B cell (primary cell): ENCODE results near the gene RAD51B. TPM values are rescaled to one million over a fixed set of nuclear protein-coding genes. Genes with fewer than 3 reads are reported as not detected.

Source experiments
- ATAC-seq: fragments of 200-7000 bp; cut with Tn5 transposase; one replicate; pipeline ENCODE4 v1.10.0; 2021; ENCODE audit warnings: low read depth, mild to moderate bottlenecking, moderate number of reproducible peaks, moderate library complexity
- CTCF ChIA-PET: fragments of 350-600 bp; sonication (Branson Sonifier 250); formaldehyde crosslinking; loops from one replicate; lab custom pipeline; 2021; ENCODE audit warnings: antibody characterized with exemption, inconsistent platforms; lab: Charles Lee
- POLR2A ChIA-PET: fragments of 350-600 bp; sonication (Branson Sonifier 250); formaldehyde crosslinking; loops from one replicate; lab custom pipeline; 2021; ENCODE audit warnings: antibody characterized with exemption; lab: Charles Lee
- DNase-seq: peaks from one replicate; pipeline ENCODE4 v3.0.0; 2013
- H2AFZ ChIP-seq: 2 replicates; pipeline ENCODE4 v1.6.1; 2012; ENCODE audit warnings: mild to moderate bottlenecking, low read depth, low read length; ENCODE audit not compliant: insufficient read depth, poor library complexity, severe bottlenecking
- H3K27ac ChIP-seq, 2 donors: 1 replicate in 1 of 2; 2 replicates in 1 of 2; pipeline ENCODE4 v1.5.1; 2012 to 2013; ENCODE audit warnings: low read length in 2 of 2, mild to moderate bottlenecking in 2 of 2, moderate library complexity in 1 of 2
- H3K27me3 ChIP-seq, 4 experiments: fragments of 200-600 bp in 1 of 4; sonication (generic) in 1 of 4; replicated peaks in 1 of 4; 1 replicate in 2 of 4; 2 replicates in 2 of 4; pipeline versions ENCODE4 v1.6.1 to v1.7.0; 2013 to 2016; ENCODE audit warnings: low read length in 3 of 4, mild to moderate bottlenecking in 2 of 4, mixed read lengths in 1 of 4, moderate library complexity in 1 of 4; ENCODE audit not compliant: insufficient read depth in 4 of 4, control insufficient read depth in 3 of 4; ENCODE audit errors: control extremely low read depth in 1 of 4
- H3K36me3 ChIP-seq, 2 experiments: replicated peaks in 1 of 2; 1 replicate in 1 of 2; 2 replicates in 1 of 2; pipeline versions ENCODE4 v1.6.1 to v1.7.1; 2013; ENCODE audit warnings: low read length in 1 of 2; ENCODE audit not compliant: insufficient read depth in 2 of 2, control insufficient read depth in 1 of 2; ENCODE audit errors: control extremely low read depth in 1 of 2, extremely low read depth in 1 of 2
- H3K4me1 ChIP-seq, 2 donors: fragments of 200-600 bp in 1 of 2; sonication (generic) in 1 of 2; 1 replicate in 1 of 2; 2 replicates in 1 of 2; pipeline versions ENCODE4 v1.5.1 to v1.6.1; 2013 to 2017; ENCODE audit warnings: low read length in 2 of 2; ENCODE audit not compliant: control insufficient read depth in 2 of 2, insufficient read depth in 2 of 2
- H3K4me2 ChIP-seq: replicated peaks from 2 replicates; pipeline ENCODE3; 2012; ENCODE audit warnings: mild to moderate bottlenecking, low read depth, low read length; ENCODE audit not compliant: poor library complexity, severe bottlenecking
- H3K4me3 ChIP-seq, 5 experiments: fragments of 200-600 bp in 1 of 5; sonication (generic) in 1 of 5; 1 replicate in 3 of 5; 2 replicates in 2 of 5; pipeline versions ENCODE4 v1.5.1 to v1.7.0; 2011 to 2016; ENCODE audit warnings: low read length in 4 of 5, mild to moderate bottlenecking in 4 of 5, low read depth in 2 of 5, control low read depth in 1 of 5, moderate library complexity in 1 of 5; ENCODE audit not compliant: insufficient read depth in 1 of 5; ENCODE audit errors: control extremely low read depth in 1 of 5, extremely low read depth in 1 of 5
- H3K79me2 ChIP-seq: fragments of 200-600 bp; sonication (generic); one replicate; pipeline ENCODE4 v1.6.0; 2016; ENCODE audit warnings: low read length; ENCODE audit not compliant: control insufficient read depth, insufficient read depth
- H3K9ac ChIP-seq: fragments of 200-600 bp; sonication (generic); 2 replicates; pipeline ENCODE4 v1.6.1; 2017; ENCODE audit warnings: mild to moderate bottlenecking, low read length, moderate library complexity
- H3K9me3 ChIP-seq, 3 donors: one replicate each; pipeline versions ENCODE4 v1.6.1 to v1.7.1; 2013; ENCODE audit warnings: low read length in 2 of 3; ENCODE audit not compliant: control insufficient read depth in 2 of 3, insufficient read depth in 1 of 3; ENCODE audit errors: control extremely low read depth in 1 of 3
- H4K20me1 ChIP-seq: 2 replicates; pipeline ENCODE4 v1.6.0; 2012; ENCODE audit warnings: mild to moderate bottlenecking, low read length; ENCODE audit not compliant: insufficient read depth, control insufficient read depth, poor library complexity, severe bottlenecking
- H3K27ac Mint-ChIP-seq: one replicate; pipeline ENCODE4 v1.8.0; 2021; ENCODE audit warnings: mixed read lengths
- H3K27me3 Mint-ChIP-seq: one replicate; pipeline ENCODE4 v1.8.0; 2021; ENCODE audit warnings: mixed read lengths
- H3K4me1 Mint-ChIP-seq: one replicate; pipeline ENCODE4 v1.8.0; 2021; ENCODE audit warnings: mixed read lengths
- H3K4me3 Mint-ChIP-seq: one replicate; pipeline ENCODE4 v1.8.0; 2021; ENCODE audit warnings: mixed read lengths
- H3K9me3 Mint-ChIP-seq: one replicate; pipeline ENCODE4 v1.8.0; 2022; ENCODE audit warnings: mixed read lengths; ENCODE audit not compliant: insufficient read depth
- EZH2 ChIP-seq: IDR thresholded peaks from 2 replicates; pipeline ENCODE4 v1.6.1; 2012; ENCODE audit warnings: borderline replicate concordance, low read depth, mild to moderate bottlenecking, moderate library complexity, low read length; ENCODE audit not compliant: insufficient read depth, poor library complexity, severe bottlenecking
- WGBS: methylation state at CpG from one replicate; pipeline ENCODE4 v1.1.5; 2013; ENCODE audit warnings: missing lambda C conversion rate; ENCODE audit not compliant: insufficient coverage; 5-methylcytosine and 5-hydroxymethylcytosine counted together
- intact Hi-C: fragments of 100-400 bp; cut with micrococcal nuclease; formaldehyde crosslinking; loops from one replicate; pipeline ENCODE4 v1.10.0; 2022
- polyA plus RNA-seq: library from polyadenylated mRNA; depleted of rRNA; stranded (reverse); fragments of >200 nt; gene quantifications from 2 replicates; pipeline ENCODE4 v1.2.3, GENCODE V29; 2012
- total RNA-seq, 2 donors: library from RNA; stranded (reverse); fragments of 120-200 nt in 1 of 2; gene quantifications; 1 replicate in 1 of 2; 2 replicates in 1 of 2; pipeline versions ENCODE4 v1.2.3 to v1.2.4, GENCODE V29; 2013 to 2022
- TF ChIP-seq, protein P1 (sequence below): fragments of 200-600 bp; IDR thresholded peaks from one replicate; pipeline ENCODE4 v1.8.0; 2022; ENCODE audit warnings: antibody characterized with exemption, mild to moderate bottlenecking

The RAD51B gene
- total and polyA plus RNA-seq, 2 donors (not counting 1 experiment from before 2014, with no cell fraction given) = 6.5 to 60.6 TPM

DNA sequence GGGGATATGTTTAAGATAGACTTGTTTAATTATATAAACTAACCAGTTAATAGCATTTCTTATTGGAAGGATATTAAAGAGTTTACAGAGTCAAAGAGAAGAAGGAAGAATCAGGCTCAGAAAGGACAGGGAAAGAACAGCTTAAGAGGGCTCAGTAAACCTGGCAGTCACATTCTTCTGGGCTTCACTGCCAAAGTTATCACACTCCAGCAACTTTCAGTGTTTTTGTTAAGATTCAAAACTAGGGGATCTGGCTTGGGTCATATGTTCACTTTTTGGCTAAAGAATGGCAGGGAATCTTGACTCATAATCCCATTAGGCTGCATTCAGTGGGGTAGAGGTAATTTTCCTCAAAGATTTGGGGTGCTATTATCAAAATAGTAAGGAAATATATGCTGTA, 312.3 kb downstream of the RAD51B start:
- Histone ChIP-seq H3K9me3 (no peaks in the 10 kb centered on the region), H3K36me3 (no peaks in the 10 kb centered on the region), H3K9ac (no peak overlapping the region), H3K4me3 (no peak overlapping the region), H3K27ac (no peak overlapping the region), H3K4me1 (no peaks in the 10 kb centered on the region), H3K27me3 (no peaks in the 10 kb centered on the region), H3K79me2 (no peaks in the 10 kb centered on the region), H4K20me1 (no peaks in the 10 kb centered on the region), H2AFZ (no peak overlapping the region), H3K4me2 (no peak overlapping the region)
- no peak for TF ChIP-seq EZH2
- TF ChIP-seq, protein P1, sequence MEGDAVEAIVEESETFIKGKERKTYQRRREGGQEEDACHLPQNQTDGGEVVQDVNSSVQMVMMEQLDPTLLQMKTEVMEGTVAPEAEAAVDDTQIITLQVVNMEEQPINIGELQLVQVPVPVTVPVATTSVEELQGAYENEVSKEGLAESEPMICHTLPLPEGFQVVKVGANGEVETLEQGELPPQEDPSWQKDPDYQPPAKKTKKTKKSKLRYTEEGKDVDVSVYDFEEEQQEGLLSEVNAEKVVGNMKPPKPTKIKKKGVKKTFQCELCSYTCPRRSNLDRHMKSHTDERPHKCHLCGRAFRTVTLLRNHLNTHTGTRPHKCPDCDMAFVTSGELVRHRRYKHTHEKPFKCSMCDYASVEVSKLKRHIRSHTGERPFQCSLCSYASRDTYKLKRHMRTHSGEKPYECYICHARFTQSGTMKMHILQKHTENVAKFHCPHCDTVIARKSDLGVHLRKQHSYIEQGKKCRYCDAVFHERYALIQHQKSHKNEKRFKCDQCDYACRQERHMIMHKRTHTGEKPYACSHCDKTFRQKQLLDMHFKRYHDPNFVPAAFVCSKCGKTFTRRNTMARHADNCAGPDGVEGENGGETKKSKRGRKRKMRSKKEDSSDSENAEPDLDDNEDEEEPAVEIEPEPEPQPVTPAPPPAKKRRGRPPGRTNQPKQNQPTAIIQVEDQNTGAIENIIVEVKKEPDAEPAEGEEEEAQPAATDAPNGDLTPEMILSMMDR = no peak
- no peak for DNase-seq
- Mint-ChIP-seq H3K9me3 (no peaks in the 10 kb centered on the region), H3K27me3 (no peaks in the 10 kb centered on the region), H3K27ac (no peak overlapping the region), H3K4me3 (no peak overlapping the region), H3K4me1 (peaks cover 2% of the 10 kb centered on the region)
- CTCF ChIA-PET = no interaction called here
- ATAC-seq = no peak
- POLR2A ChIA-PET = no interaction called here
- intact Hi-C loops = no loop called here

DNA sequence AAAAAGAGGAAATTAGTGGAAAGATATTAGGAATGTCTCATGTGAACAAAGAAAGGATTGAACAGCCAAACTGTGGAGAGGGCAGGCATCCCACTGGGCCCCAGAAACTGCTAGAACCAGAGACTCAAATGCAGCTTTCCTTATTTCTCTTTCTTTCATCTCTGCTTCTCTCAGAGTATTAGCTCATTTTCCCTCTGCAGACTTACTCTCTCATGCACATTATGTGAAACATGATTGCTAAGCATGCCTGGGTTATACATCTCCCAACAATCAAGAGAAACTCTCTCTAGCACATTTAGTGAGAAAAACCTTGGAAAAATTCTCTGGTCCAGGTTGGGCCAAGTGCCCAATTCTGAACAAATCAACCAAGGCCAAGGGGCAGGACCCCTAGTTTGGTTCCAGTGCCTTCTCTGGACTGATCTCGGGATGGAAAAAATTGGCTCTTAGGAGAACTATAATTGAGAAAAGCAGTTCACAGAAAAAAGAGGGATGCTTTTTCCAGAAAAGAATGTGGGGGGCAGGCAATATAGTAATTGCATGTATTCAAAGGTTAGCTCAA, 313.1 kb downstream of the RAD51B start:
- Histone ChIP-seq H3K4me2 (no peak overlapping the region), H3K4me3 (no peak overlapping the region), H2AFZ (no peak overlapping the region), H3K4me1 (no peaks in the 10 kb centered on the region), H3K27ac (no peak overlapping the region), H3K36me3 (no peaks in the 10 kb centered on the region), H4K20me1 (no peaks in the 10 kb centered on the region), H3K79me2 (no peaks in the 10 kb centered on the region), H3K9me3 (no peaks in the 10 kb centered on the region), H3K27me3 (no peaks in the 10 kb centered on the region), H3K9ac (no peak overlapping the region)
- Mint-ChIP-seq H3K27ac (no peak overlapping the region), H3K27me3 (no peaks in the 10 kb centered on the region), H3K9me3 (no peaks in the 10 kb centered on the region), H3K4me1 (peaks cover 2% of the 10 kb centered on the region), H3K4me3 (no peak overlapping the region)
- CTCF ChIA-PET = no interaction called here
- intact Hi-C loops = no loop called here
- TF ChIP-seq, protein P1 = no peak
- TF ChIP-seq EZH2 = no peak
- ATAC-seq = no peak
- WGBS = 100% methylated on average over 1 of the region's 1 CpG
- DNase-seq = no peak
- POLR2A ChIA-PET = no interaction called here
